HPDE6-E6E7 (cell line): Measurements from ENCODE around the gene TFG.

ENCODE experiments used
- DNase-seq: peaks from one replicate; pipeline ENCODE4 v3.0.0; 2011; ENCODE audit warnings: missing footprints; ENCODE audit errors: extremely low spot score

The TFG gene

GRCh38 chr3:100796556-100796955, 87.3 kb downstream of the TFG start:
- DNase-seq, result no peak

GRCh38 chr3:100798012-100798411, 88.7 kb downstream of the TFG start:
- no peak for DNase-seq
